SK-N-SH (cell line): ENCODE results near the gene BCAS2. TPM values are rescaled to one million over a fixed set of nuclear protein-coding genes. Genes with fewer than 3 reads are reported as not detected.

Experiments
- CTCF ChIA-PET: fragments of 300-600, 350-600 bp; formaldehyde crosslinking; extraction: SDS; loops from one replicate; lab custom pipeline; 2021; lab: Yijun Ruan, JAX
- POLR2A ChIA-PET: fragments of 350-600 bp; sonication (Branson Sonifier 250); formaldehyde crosslinking; extraction: SDS; loops from one replicate; lab custom pipeline; 2020; ENCODE audit warnings: antibody characterized with exemption, inconsistent platforms; lab: Yijun Ruan, JAX
- DNase-seq: peaks from one replicate; pipeline ENCODE4 v3.0.0; 2012
- H2AFZ ChIP-seq: fragments of 200-600 bp; sonication (generic); 2 replicates; pipeline ENCODE4 v1.8.1; 2016; ENCODE audit warnings: antibody characterized with exemption, mild to moderate bottlenecking, low read depth
- H3F3A ChIP-seq: fragments of 200-600 bp; sonication (generic); replicated peaks from 2 replicates; pipeline ENCODE3; 2016; ENCODE audit warnings: antibody characterized with exemption, mild to moderate bottlenecking; ENCODE audit not compliant: insufficient read depth
- H3K27ac ChIP-seq, 2 experiments: fragments of 200-500 bp in 1 of 2; fragments of 200-600 bp in 1 of 2; sonication (Bioruptor generic) in 1 of 2; sonication (generic), shearing (Covaris generic) in 1 of 2; 2 replicates each; pipeline versions ENCODE4 v1.5.1 to v1.6.1; 2014 to 2016; ENCODE audit warnings: low read depth in 2 of 2, inconsistent platforms in 1 of 2, low read length in 1 of 2, mild to moderate bottlenecking in 1 of 2, mixed read lengths in 1 of 2
- H3K27me3 ChIP-seq: fragments of 200-600 bp; sonication (generic), shearing (Covaris generic); 2 replicates; pipeline ENCODE4 v1.6.1; 2016; ENCODE audit warnings: mixed run types; ENCODE audit not compliant: insufficient read depth
- H3K36me3 ChIP-seq, 2 experiments: fragments of 200-500 bp in 1 of 2; fragments of 200-600 bp in 1 of 2; sonication (Bioruptor generic) in 1 of 2; sonication (generic) in 1 of 2; replicated peaks in 1 of 2; 2 replicates each; pipeline versions ENCODE3 to v1.5.1; 2014 to 2016; ENCODE audit warnings: low read length in 1 of 2, mild to moderate bottlenecking in 1 of 2; ENCODE audit not compliant: insufficient read depth in 2 of 2, control insufficient read depth in 1 of 2
- H3K4me1 ChIP-seq, 2 experiments: fragments of 200-500 bp in 1 of 2; fragments of 200-600 bp in 1 of 2; sonication (Bioruptor generic) in 1 of 2; sonication (generic), shearing (Covaris generic) in 1 of 2; 2 replicates each; pipeline versions ENCODE4 v1.5.1 to v1.6.1; 2014 to 2016; ENCODE audit warnings: low read depth in 1 of 2, low read length in 1 of 2, mixed run types in 1 of 2; ENCODE audit not compliant: insufficient read depth in 2 of 2, control insufficient read depth in 1 of 2
- H3K4me2 ChIP-seq: fragments of 200-600 bp; sonication (generic), shearing (Covaris generic); 2 replicates; pipeline ENCODE4 v1.6.1; 2017; ENCODE audit warnings: mixed run types
- H3K4me3 ChIP-seq, 2 experiments: fragments of 200-500 bp in 1 of 2; fragments of 200-600 bp in 1 of 2; sonication (Bioruptor generic) in 1 of 2; sonication (generic), shearing (Covaris generic) in 1 of 2; 2 replicates each; pipeline versions ENCODE4 v1.5.1 to v1.8.1; 2014 to 2016; ENCODE audit warnings: low read depth in 2 of 2, inconsistent platforms in 1 of 2, low read length in 1 of 2, mild to moderate bottlenecking in 1 of 2, mixed read lengths in 1 of 2, moderate library complexity in 1 of 2
- H3K79me2 ChIP-seq: fragments of 200-600 bp; sonication (generic); 2 replicates; pipeline ENCODE4 v1.8.1; 2017; ENCODE audit warnings: mild to moderate bottlenecking; ENCODE audit not compliant: insufficient read depth
- H3K9ac ChIP-seq: fragments of 200-600 bp; sonication (generic); 2 replicates; pipeline ENCODE4 v1.6.1; 2017; ENCODE audit warnings: mixed run types
- H3K9me2 ChIP-seq: fragments of 200-600 bp; sonication (generic); 2 replicates; pipeline ENCODE4 v1.6.1; 2017; ENCODE audit warnings: mixed run types
- H3K9me3 ChIP-seq: fragments of 200-600 bp; sonication (generic); 2 replicates; pipeline ENCODE4 v1.6.1; 2017; ENCODE audit warnings: mixed run types, mild to moderate bottlenecking, moderate library complexity
- H4K20me1 ChIP-seq: fragments of 200-600 bp; sonication (generic); 2 replicates; pipeline ENCODE4 v1.6.1; 2017; ENCODE audit warnings: mild to moderate bottlenecking, mixed run types; ENCODE audit not compliant: insufficient read depth
- MXI1 ChIP-seq: IDR thresholded peaks from 2 replicates; pipeline ENCODE4 v1.6.1; 2012; ENCODE audit warnings: mild to moderate bottlenecking, low read depth, low read length, improper control_type of control experiment
- NFIC ChIP-seq: IDR thresholded peaks from 2 replicates; pipeline ENCODE4 v1.4.0; 2012; ENCODE audit warnings: borderline replicate concordance
- POLR2AphosphoS5 ChIP-seq: IDR thresholded peaks from 2 replicates; pipeline ENCODE4 v1.6.1; 2012; ENCODE audit warnings: low read depth, low read length
- RAD21 ChIP-seq: IDR thresholded peaks from 2 replicates; pipeline ENCODE4 v1.6.1; 2012; ENCODE audit warnings: mild to moderate bottlenecking, low read length
- RFX5 ChIP-seq: IDR thresholded peaks from 2 replicates; pipeline ENCODE4 v1.6.1; 2012; ENCODE audit warnings: mild to moderate bottlenecking, improper control_type of control experiment, low read length
- SMC3 ChIP-seq: IDR thresholded peaks from 2 replicates; pipeline ENCODE4 v1.6.1; 2012; ENCODE audit warnings: low read depth, low read length, improper control_type of control experiment
- YY1 ChIP-seq: IDR thresholded peaks from 2 replicates; pipeline ENCODE4 v1.4.0; 2012; ENCODE audit warnings: low read depth, mild to moderate bottlenecking
- WGBS: methylation state at CpG from one replicate; pipeline ENCODE4 v1.1.6; 2017; ENCODE audit warnings: low lambda C conversion rate; 5-methylcytosine and 5-hydroxymethylcytosine counted together
- polyA plus RNA-seq, 3 experiments: library from polyadenylated mRNA; depleted of rRNA; stranded (reverse); fragments of >200 nt; gene quantifications; 2 replicates each; pipeline ENCODE4 v1.2.3, GENCODE V29; 2012
- TF ChIP-seq, protein P1 (sequence below): fragments of 200-600 bp; sonication (generic); IDR thresholded peaks from 2 replicates; pipeline ENCODE4 v1.6.1; 2017; ENCODE audit warnings: antibody characterized with exemption, mild to moderate bottlenecking, moderate library complexity
- TF ChIP-seq, protein P2 (sequence below): IDR thresholded peaks from 2 replicates; pipeline ENCODE4 v1.4.0; 2012; ENCODE audit warnings: low read depth, borderline replicate concordance

BCAS2 gene
- polyA plus RNA-seq, 1 of the 3 experiments (the other 2 are of a cell fraction) = 19.6 TPM

DNA sequence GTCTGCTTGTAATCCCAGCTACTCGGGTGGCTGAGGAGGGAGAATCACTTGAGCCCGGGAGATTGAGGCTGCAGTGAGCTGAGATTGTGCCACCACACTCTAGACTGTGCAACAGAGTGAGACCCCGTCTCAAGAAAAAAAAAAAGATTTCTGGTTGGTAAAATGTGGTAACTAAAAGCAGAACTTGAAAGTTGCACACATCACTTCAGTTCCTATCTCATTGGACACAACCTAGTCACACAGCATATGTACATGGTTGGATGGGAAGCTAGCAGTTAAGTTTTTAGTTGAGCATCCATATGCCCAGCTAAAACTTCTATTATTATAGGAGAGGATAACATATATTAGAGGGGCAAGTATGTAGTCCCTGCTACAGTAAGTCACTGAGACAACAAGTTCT, 22.1 kb downstream of the BCAS2 start:
- no peak overlapping the region for H3K27ac ChIP-seq
- H3K4me2 ChIP-seq = no peak overlapping the region
- CTCF ChIA-PET = interaction anchor here (0.6 to 3.9 kb wide), 6 partner anchors 9 to 580 kb away, joined by 3 to 29 read pairs (median 3); partner anchors contain the start of gene OLFML3
- H3K79me2 ChIP-seq = no peaks in the 10 kb centered on the region
- no peak overlapping the region for H2AFZ ChIP-seq
- no peak overlapping the region for H3K4me3 ChIP-seq
- TF ChIP-seq POLR2AphosphoS5 (no peak), NFIC (no peak), MXI1 (no peak)
- no peak for DNase-seq
- 81% methylated on average over 3 of the region's 3 CpGs for WGBS
- H3K36me3 ChIP-seq = no peaks in the 10 kb centered on the region
- no peaks in the 10 kb centered on the region for H3K4me1 ChIP-seq
- H3K9me3 ChIP-seq = no peaks in the 10 kb centered on the region
- H3F3A ChIP-seq = peaks cover 4% of the 10 kb centered on the region
- H3K27me3 ChIP-seq = no peaks in the 10 kb centered on the region
- H3K9ac ChIP-seq = no peak overlapping the region
- H4K20me1 ChIP-seq = no peaks in the 10 kb centered on the region
- POLR2A ChIA-PET = no interaction called here
- no peaks in the 10 kb centered on the region for H3K9me2 ChIP-seq

DNA sequence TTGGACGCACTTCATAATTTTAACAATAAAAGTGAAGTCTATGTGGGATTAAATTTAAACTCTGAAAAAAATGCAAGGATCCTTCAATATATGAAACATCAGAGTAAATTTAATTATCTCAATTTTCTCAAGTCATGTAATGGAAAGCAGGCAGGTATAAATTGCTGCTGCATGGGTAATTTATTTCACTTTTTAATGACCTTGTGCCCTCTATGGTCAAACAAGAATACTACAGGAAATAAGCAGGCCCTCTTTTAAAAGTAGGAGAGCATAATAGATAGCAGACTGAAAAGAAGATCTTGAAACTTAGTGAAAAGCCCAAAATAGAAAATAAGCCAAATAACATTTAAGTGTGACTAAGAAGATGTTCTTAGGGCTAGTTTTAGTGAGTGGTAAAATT, 22.9 kb downstream of the BCAS2 start:
- Histone ChIP-seq H3K4me3 (no peak overlapping the region), H3K9me2 (no peaks in the 10 kb centered on the region), H3K27me3 (no peaks in the 10 kb centered on the region), H3K27ac (no peak overlapping the region), H3K36me3 (no peaks in the 10 kb centered on the region), H3F3A (peaks cover 4% of the 10 kb centered on the region), H3K9me3 (no peaks in the 10 kb centered on the region), H2AFZ (no peak overlapping the region), H3K4me2 (no peak overlapping the region), H3K9ac (no peak overlapping the region), H4K20me1 (no peaks in the 10 kb centered on the region), H3K79me2 (no peaks in the 10 kb centered on the region), H3K4me1 (no peaks in the 10 kb centered on the region)
- WGBS = 97% methylated on average over 1 of the region's 1 CpG
- ChIA-PET CTCF (interaction anchor here (0.7 to 3.9 kb wide), 2 partner anchors 144 to 212 kb away, joined by 3 to 29 read pairs; no protein-coding TSS in a partner anchor), POLR2A (no interaction called here)
- no peak for TF ChIP-seq YY1
- TF ChIP-seq, protein P1, sequence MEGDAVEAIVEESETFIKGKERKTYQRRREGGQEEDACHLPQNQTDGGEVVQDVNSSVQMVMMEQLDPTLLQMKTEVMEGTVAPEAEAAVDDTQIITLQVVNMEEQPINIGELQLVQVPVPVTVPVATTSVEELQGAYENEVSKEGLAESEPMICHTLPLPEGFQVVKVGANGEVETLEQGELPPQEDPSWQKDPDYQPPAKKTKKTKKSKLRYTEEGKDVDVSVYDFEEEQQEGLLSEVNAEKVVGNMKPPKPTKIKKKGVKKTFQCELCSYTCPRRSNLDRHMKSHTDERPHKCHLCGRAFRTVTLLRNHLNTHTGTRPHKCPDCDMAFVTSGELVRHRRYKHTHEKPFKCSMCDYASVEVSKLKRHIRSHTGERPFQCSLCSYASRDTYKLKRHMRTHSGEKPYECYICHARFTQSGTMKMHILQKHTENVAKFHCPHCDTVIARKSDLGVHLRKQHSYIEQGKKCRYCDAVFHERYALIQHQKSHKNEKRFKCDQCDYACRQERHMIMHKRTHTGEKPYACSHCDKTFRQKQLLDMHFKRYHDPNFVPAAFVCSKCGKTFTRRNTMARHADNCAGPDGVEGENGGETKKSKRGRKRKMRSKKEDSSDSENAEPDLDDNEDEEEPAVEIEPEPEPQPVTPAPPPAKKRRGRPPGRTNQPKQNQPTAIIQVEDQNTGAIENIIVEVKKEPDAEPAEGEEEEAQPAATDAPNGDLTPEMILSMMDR = peak; percentile 62
- 0 out of 2 replicates have a peak, but pooled peaks have one; percentile 25 for TF ChIP-seq SMC3
- TF ChIP-seq, protein P2, sequence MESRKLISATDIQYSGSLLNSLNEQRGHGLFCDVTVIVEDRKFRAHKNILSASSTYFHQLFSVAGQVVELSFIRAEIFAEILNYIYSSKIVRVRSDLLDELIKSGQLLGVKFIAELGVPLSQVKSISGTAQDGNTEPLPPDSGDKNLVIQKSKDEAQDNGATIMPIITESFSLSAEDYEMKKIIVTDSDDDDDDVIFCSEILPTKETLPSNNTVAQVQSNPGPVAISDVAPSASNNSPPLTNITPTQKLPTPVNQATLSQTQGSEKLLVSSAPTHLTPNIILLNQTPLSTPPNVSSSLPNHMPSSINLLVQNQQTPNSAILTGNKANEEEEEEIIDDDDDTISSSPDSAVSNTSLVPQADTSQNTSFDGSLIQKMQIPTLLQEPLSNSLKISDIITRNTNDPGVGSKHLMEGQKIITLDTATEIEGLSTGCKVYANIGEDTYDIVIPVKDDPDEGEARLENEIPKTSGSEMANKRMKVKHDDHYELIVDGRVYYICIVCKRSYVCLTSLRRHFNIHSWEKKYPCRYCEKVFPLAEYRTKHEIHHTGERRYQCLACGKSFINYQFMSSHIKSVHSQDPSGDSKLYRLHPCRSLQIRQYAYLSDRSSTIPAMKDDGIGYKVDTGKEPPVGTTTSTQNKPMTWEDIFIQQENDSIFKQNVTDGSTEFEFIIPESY = no peak
- no peak for TF ChIP-seq RFX5
- peak; percentile 63 for TF ChIP-seq RAD21
- peak; percentile 29 for DNase-seq
